ENCODE data around the gene ADCYAP1R1. TPM values are rescaled to one million over a fixed set of nuclear protein-coding genes. Genes with fewer than 3 reads are reported as not detected.

ADCYAP1R1 gene
- total RNA-seq, 1 donor from 2014 or later = 0.39 TPM

DNA sequence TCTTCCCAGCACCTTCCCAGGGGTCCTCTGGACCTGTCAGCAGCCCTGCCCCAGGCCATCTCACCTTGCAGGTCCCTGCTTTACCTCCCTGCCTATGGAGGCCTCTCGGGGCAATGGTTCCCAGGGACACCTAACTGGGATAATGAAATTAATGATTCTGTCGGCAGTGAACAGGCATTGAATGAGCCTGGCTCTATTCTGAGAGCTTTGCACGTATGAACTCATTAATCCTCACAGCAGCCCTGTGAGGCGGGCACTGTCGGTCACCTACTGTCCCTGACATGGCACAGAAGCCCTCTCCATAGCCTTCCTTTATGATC lies 22.9 kb downstream of the ADCYAP1R1 start:
- no peaks in the 10 kb centered on the region for H3K9me3 ChIP-seq (ENCODE audit: low read depth)
- Mint-ChIP-seq H3K4me3 (no peak overlapping the region), H3K27ac (no peak overlapping the region), H3K36me3 (peaks cover 21% of the 10 kb centered on the region), H3K9me3 (peaks cover 4% of the 10 kb centered on the region), H3K4me1 (peaks cover 31% of the 10 kb centered on the region), H3K27me3 (ENCODE audit: insufficient read depth, low read depth) (peaks cover 5% of the 10 kb centered on the region)
- H4K20me1 ChIP-seq (ENCODE audit: low read depth) = no peaks in the 10 kb centered on the region
- H3K79me2 ChIP-seq (ENCODE audit: low read depth) = no peaks in the 10 kb centered on the region
- TF ChIP-seq EZH2phosphoT487 (IDR thresholded peaks at IDR 0.05) (no peak), EZH2 (IDR thresholded peaks at IDR 0.05) (no peak)
- TF ChIP-seq, protein P1, sequence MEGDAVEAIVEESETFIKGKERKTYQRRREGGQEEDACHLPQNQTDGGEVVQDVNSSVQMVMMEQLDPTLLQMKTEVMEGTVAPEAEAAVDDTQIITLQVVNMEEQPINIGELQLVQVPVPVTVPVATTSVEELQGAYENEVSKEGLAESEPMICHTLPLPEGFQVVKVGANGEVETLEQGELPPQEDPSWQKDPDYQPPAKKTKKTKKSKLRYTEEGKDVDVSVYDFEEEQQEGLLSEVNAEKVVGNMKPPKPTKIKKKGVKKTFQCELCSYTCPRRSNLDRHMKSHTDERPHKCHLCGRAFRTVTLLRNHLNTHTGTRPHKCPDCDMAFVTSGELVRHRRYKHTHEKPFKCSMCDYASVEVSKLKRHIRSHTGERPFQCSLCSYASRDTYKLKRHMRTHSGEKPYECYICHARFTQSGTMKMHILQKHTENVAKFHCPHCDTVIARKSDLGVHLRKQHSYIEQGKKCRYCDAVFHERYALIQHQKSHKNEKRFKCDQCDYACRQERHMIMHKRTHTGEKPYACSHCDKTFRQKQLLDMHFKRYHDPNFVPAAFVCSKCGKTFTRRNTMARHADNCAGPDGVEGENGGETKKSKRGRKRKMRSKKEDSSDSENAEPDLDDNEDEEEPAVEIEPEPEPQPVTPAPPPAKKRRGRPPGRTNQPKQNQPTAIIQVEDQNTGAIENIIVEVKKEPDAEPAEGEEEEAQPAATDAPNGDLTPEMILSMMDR (IDR thresholded peaks at IDR 0.05) = no peak
- H3F3A ChIP-seq (ENCODE audit: low read depth) = no peaks in the 10 kb centered on the region
- H3K4me3 ChIP-seq = no peak overlapping the region
- no peak for DNase-seq (ENCODE audit: low spot score)
- no peak overlapping the region for H3K4me2 ChIP-seq
- H3K9ac ChIP-seq = no peak overlapping the region
- no peaks in the 10 kb centered on the region for H3K36me3 ChIP-seq
- no peaks in the 10 kb centered on the region for H3K27me3 ChIP-seq
- H2AFZ ChIP-seq (replicated peaks) = no peak overlapping the region
- H3K4me1 ChIP-seq = no peaks in the 10 kb centered on the region
- no peak overlapping the region for H3K27ac ChIP-seq

DNA sequence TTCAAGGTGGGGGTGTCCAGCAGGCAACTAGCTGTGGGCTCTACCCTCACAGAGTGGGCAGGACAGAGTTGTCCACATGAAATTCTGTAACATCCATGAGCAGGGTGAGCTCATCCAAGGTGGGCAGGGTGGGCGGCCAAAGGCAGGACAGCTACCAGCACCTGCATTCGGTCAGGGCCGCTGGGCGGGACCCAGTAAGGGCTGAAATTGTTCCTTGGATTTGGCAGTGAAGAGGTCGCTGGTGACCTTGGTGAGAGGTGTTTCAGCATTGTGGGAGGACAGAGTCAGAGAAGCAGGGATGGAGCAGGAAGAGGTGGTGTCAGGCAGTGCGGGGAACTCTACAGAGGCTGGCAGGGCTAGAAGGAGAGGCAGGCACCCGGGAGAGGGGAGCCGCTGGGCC lies 23.9 kb downstream of the ADCYAP1R1 start:
- no peaks in the 10 kb centered on the region for H4K20me1 ChIP-seq (ENCODE audit: low read depth)
- TF ChIP-seq EZH2 (IDR thresholded peaks at IDR 0.05) (no peak), EZH2phosphoT487 (IDR thresholded peaks at IDR 0.05) (no peak)
- TF ChIP-seq, protein P1 (IDR thresholded peaks at IDR 0.05) = no peak
- no peaks in the 10 kb centered on the region for H3K36me3 ChIP-seq
- H3K4me3 ChIP-seq = no peak overlapping the region
- H3K9ac ChIP-seq = no peak overlapping the region
- H3K4me1 Mint-ChIP-seq = peaks cover 23% of the 10 kb centered on the region
- peak overlapping the region; percentile 87 for H3K27ac Mint-ChIP-seq
- no peak overlapping the region for H3K4me2 ChIP-seq
- no peaks in the 10 kb centered on the region for H3K79me2 ChIP-seq (ENCODE audit: low read depth)
- H3F3A ChIP-seq (ENCODE audit: low read depth) = no peaks in the 10 kb centered on the region
- H3K27me3 Mint-ChIP-seq (ENCODE audit: insufficient read depth, low read depth) = peaks cover 5% of the 10 kb centered on the region
- peaks cover 4% of the 10 kb centered on the region for H3K9me3 Mint-ChIP-seq
- peaks cover 21% of the 10 kb centered on the region for H3K36me3 Mint-ChIP-seq
- H3K27ac ChIP-seq = no peak overlapping the region
- H3K4me1 ChIP-seq = no peaks in the 10 kb centered on the region
- H3K27me3 ChIP-seq = no peaks in the 10 kb centered on the region
- no peaks in the 10 kb centered on the region for H3K9me3 ChIP-seq (ENCODE audit: low read depth)
- H2AFZ ChIP-seq (replicated peaks) = no peak overlapping the region
- H3K4me3 Mint-ChIP-seq = no peak overlapping the region
- no peak for DNase-seq (ENCODE audit: low spot score)

DNA sequence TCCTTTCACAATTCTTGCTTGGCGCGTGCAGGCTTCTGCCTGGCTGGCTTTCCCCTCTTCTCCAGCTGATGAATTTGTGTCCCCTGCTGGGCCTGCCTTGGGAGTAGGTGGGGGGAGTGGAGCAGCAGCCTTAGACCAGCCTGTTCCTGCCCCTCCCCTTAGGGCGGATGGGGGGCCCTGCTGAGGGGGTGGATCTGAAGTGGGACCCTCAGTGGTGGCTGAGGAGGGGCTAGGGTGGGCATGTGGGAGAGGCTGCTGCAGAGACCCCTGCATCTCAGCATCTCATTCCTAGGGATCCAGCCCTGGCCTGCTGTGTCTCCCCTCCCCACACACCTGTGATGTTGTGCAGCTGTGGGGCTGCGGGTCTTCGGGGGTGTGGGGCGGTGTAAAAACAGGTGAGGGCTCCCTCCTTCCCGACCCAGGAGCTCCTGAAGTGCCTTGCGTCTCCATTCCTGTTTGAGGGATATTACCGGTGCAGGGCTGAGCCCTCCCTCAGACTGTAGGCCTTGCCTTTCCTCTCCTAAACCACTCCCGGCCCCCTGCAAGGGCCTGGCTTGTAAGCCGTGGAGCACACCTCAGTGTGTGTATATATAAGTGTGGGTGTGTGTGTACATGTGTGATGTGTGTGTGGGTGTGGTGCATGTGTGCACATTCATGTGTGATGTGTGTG lies 24.7 kb downstream of the ADCYAP1R1 start:
- Histone ChIP-seq H3K27ac (no peak overlapping the region), H3K36me3 (no peaks in the 10 kb centered on the region), H3F3A (ENCODE audit: low read depth) (no peaks in the 10 kb centered on the region), H3K4me1 (no peaks in the 10 kb centered on the region), H3K79me2 (ENCODE audit: low read depth) (no peaks in the 10 kb centered on the region), H3K27me3 (no peaks in the 10 kb centered on the region), H3K4me2 (no peak overlapping the region), H4K20me1 (ENCODE audit: low read depth) (no peaks in the 10 kb centered on the region), H3K4me3 (no peak overlapping the region), H3K9me3 (ENCODE audit: low read depth) (no peaks in the 10 kb centered on the region), H3K9ac (no peak overlapping the region), H2AFZ (replicated peaks) (no peak overlapping the region)
- Mint-ChIP-seq H3K4me3 (no peak overlapping the region), H3K36me3 (peaks cover 23% of the 10 kb centered on the region), H3K27me3 (ENCODE audit: insufficient read depth, low read depth) (peaks cover 7% of the 10 kb centered on the region), H3K27ac (no peak overlapping the region), H3K9me3 (peaks cover 4% of the 10 kb centered on the region), H3K4me1 (peaks cover 20% of the 10 kb centered on the region)
- TF ChIP-seq EZH2 (IDR thresholded peaks at IDR 0.05) (no peak), EZH2phosphoT487 (IDR thresholded peaks at IDR 0.05) (no peak)
- TF ChIP-seq, protein P1 (IDR thresholded peaks at IDR 0.05) = no peak
- DNase-seq (ENCODE audit: low spot score) = no peak
